GM12878 (cell line): ENCODE data around the gene MARCHF10. TPM values are rescaled to one million over a fixed set of nuclear protein-coding genes. Genes with fewer than 3 reads are reported as not detected.

Experiments
- ATAC-seq: fragments of 200-7000 bp; cut with Tn5 transposase; 3 replicates; pipeline ENCODE4 v1.9.1; 2020; ENCODE audit warnings: mild to moderate bottlenecking, moderate library complexity
- BruUV-seq: library from RNA; stranded (reverse); fragments of 400-500 nt; replicated peaks from 2 replicates; lab custom pipeline; 2021; lab: Mats Ljungman, UMichigan
- CTCF ChIA-PET: fragments of 300-600 bp; sonication (Branson Sonifier 250); formaldehyde crosslinking; extraction: SDS; loops from one replicate; lab custom pipeline; 2021; ENCODE audit warnings: inconsistent platforms; lab: Yijun Ruan, JAX
- POLR2A ChIA-PET: fragments of 350-600 bp; formaldehyde crosslinking; extraction: SDS; loops from one replicate; lab custom pipeline; 2021; ENCODE audit warnings: inconsistent platforms; lab: Charles Lee
- RAD21 ChIA-PET: fragments of 300-600 bp; sonication (Branson Sonifier 250); formaldehyde crosslinking; loops from one replicate; lab custom pipeline; 2023; ENCODE audit warnings: antibody characterized with exemption; ENCODE audit not compliant: unreplicated experiment; lab: Charles Lee
- SMC1A ChIA-PET: fragments of 300-600 bp; sonication (Branson Sonifier 250); formaldehyde crosslinking; loops from one replicate; lab custom pipeline; 2023; ENCODE audit not compliant: unreplicated experiment, uncharacterized antibody; lab: Charles Lee
- DNase-seq: peaks from one replicate; pipeline ENCODE4 v3.0.0-alpha.2; 2011; ENCODE audit warnings: low read depth, low spot score
- FAIRE-seq: peaks from 3 replicates; lab custom pipeline; 2011; peaks lifted over from hg19 to GRCh38; lab: Jason Lieb, UNC
- H2AFZ ChIP-seq: 2 replicates; pipeline ENCODE4 v1.6.0; 2011; ENCODE audit warnings: low read depth, low read length, control low read depth; ENCODE audit not compliant: control insufficient read depth
- H3K27ac ChIP-seq: 2 replicates; pipeline ENCODE4 v1.5.1; 2011; ENCODE audit warnings: control low read depth; ENCODE audit not compliant: control insufficient read depth, insufficient read depth
- H3K27me3 ChIP-seq, 2 experiments: replicated peaks in 1 of 2; 2 replicates each; pipeline versions ENCODE4 v1.6.0 to v1.6.1; 2011; ENCODE audit warnings: low read length in 1 of 2; ENCODE audit not compliant: control insufficient read depth in 2 of 2, insufficient read depth in 2 of 2
- H3K36me3 ChIP-seq, 2 experiments: 2 replicates each; pipeline ENCODE4 v1.5.1; 2011; ENCODE audit warnings: low read length in 1 of 2; ENCODE audit not compliant: control insufficient read depth in 2 of 2, insufficient read depth in 2 of 2
- H3K4me1 ChIP-seq: 2 replicates; pipeline ENCODE4 v1.6.1; 2011; ENCODE audit warnings: mild to moderate bottlenecking, low read length, moderate library complexity, mixed read lengths; ENCODE audit not compliant: control insufficient read depth, insufficient read depth
- H3K4me2 ChIP-seq: 2 replicates; pipeline ENCODE4 v1.6.0; 2011; ENCODE audit warnings: control low read depth; ENCODE audit not compliant: control insufficient read depth, insufficient read depth
- H3K4me3 ChIP-seq: fragments of 200-600 bp; sonication (generic); 2 replicates; pipeline ENCODE4 v1.5.1; 2016
- H3K79me2 ChIP-seq: 2 replicates; pipeline ENCODE4 v1.6.0; 2011; ENCODE audit warnings: low read length; ENCODE audit not compliant: control insufficient read depth, insufficient read depth
- H3K9ac ChIP-seq: 2 replicates; pipeline ENCODE4 v1.8.0; 2011; ENCODE audit warnings: low read length, control low read depth, mixed read lengths; ENCODE audit not compliant: control insufficient read depth, insufficient read depth
- H3K9me3 ChIP-seq: replicated peaks from 3 replicates; pipeline ENCODE4 v1.5.1; 2011; ENCODE audit warnings: mild to moderate bottlenecking, low read length; ENCODE audit not compliant: control insufficient read depth, insufficient read depth
- H4K20me1 ChIP-seq: 2 replicates; pipeline ENCODE4 v1.6.0; 2011; ENCODE audit not compliant: control insufficient read depth, insufficient read depth
- BACH1 ChIP-seq: fragments of 450-650 bp; IDR thresholded peaks from 2 replicates; pipeline ENCODE4 v1.6.1; 2017; ENCODE audit warnings: mild to moderate bottlenecking, borderline replicate concordance
- BCL11A ChIP-seq: IDR thresholded peaks from 2 replicates; pipeline ENCODE4 v1.6.1; 2011; ENCODE audit warnings: low read depth, low read length
- BHLHE40 ChIP-seq, 2 experiments: fragments of 450-650 bp in 1 of 2; IDR thresholded peaks; 2 replicates each; pipeline ENCODE4 v1.6.1; 2011 to 2017; ENCODE audit warnings: low read depth in 2 of 2, borderline replicate concordance in 1 of 2, improper control_type of control experiment in 1 of 2, low read length in 1 of 2, mild to moderate bottlenecking in 1 of 2
- ESRRA ChIP-seq: IDR thresholded peaks from 2 replicates; pipeline ENCODE4 v1.6.1; 2012; ENCODE audit warnings: mild to moderate bottlenecking, low read length, improper control_type of control experiment
- HCFC1 ChIP-seq: fragments of 150-350 bp; IDR thresholded peaks from 2 replicates; pipeline ENCODE4 v1.6.1; 2014; ENCODE audit warnings: low read length
- MAX ChIP-seq: IDR thresholded peaks from 2 replicates; pipeline ENCODE4 v1.6.1; 2012; ENCODE audit warnings: low read depth, low read length, improper control_type of control experiment
- MEF2B ChIP-seq: fragments of 450-650 bp; IDR thresholded peaks from 2 replicates; pipeline ENCODE4 v1.6.1; 2018; ENCODE audit warnings: mild to moderate bottlenecking, moderate library complexity; ENCODE audit not compliant: partially characterized antibody, poor library complexity, severe bottlenecking
- NRF1 ChIP-seq: conservative IDR thresholded peaks from 2 replicates; pipeline ENCODE4 v1.6.1; 2011; ENCODE audit warnings: mild to moderate bottlenecking, low read depth, low read length, improper control_type of control experiment
- RBBP5 ChIP-seq: fragments of 200-600 bp; sonication (generic); conservative IDR thresholded peaks from 2 replicates; pipeline ENCODE4 v1.6.1; 2016
- RFX5 ChIP-seq: IDR thresholded peaks from 2 replicates; pipeline ENCODE4 v1.6.1; 2011; ENCODE audit warnings: low read depth, low read length, improper control_type of control experiment
- RUNX3 ChIP-seq: IDR thresholded peaks from 2 replicates; pipeline ENCODE4 v1.6.1; 2012; ENCODE audit warnings: low read length, inconsistent platforms
- WRNIP1 ChIP-seq: IDR thresholded peaks from 2 replicates; pipeline ENCODE4 v1.6.1; 2011; ENCODE audit warnings: low read depth, low read length, improper control_type of control experiment, borderline replicate concordance
- YBX1 ChIP-seq: fragments of 450-650 bp; IDR thresholded peaks from 2 replicates; pipeline ENCODE4 v1.6.1; 2016; ENCODE audit warnings: antibody characterized with exemption
- WGBS: methylation state at CpG from one replicate; pipeline ENCODE4 v1.1.6; 2016; ENCODE audit warnings: low lambda C conversion rate; ENCODE audit not compliant: insufficient replicate concordance, insufficient coverage; ENCODE audit errors: missing lambda C conversion rate; 5-methylcytosine and 5-hydroxymethylcytosine counted together
- in situ Hi-C: fragments of 300-500 bp; cut with MboI; formaldehyde crosslinking; loops from 9 replicates; pipeline ENCODE4 v1.14.3; 2018; ENCODE audit warnings: mixed read lengths
- intact Hi-C: fragments of 100-400 bp; cut with micrococcal nuclease; formaldehyde crosslinking; loops from one replicate; pipeline ENCODE4 v1.14.2; 2022; ENCODE audit not compliant: unreplicated experiment
- polyA plus RNA-seq, 11 experiments: library from polyadenylated mRNA; depleted of rRNA in 4 of 11; unstranded in 6 of 11; stranded (reverse) in 5 of 11; fragments of >200 nt; fragmentation: Nextera tagmentation in 4 of 11; fragmentation: Illumina TruSeq in 1 of 11; extraction: Ambion mirVana in 4 of 11; extraction: Trizol in 1 of 11; gene quantifications; 1 replicate in 1 of 11; 2 replicates in 10 of 11; pipeline versions ENCODE4 v1.2.1 to v1.2.3, GENCODE V29; 2011 to 2016; ENCODE audit warnings: inconsistent platforms in 2 of 11, missing spikeins in 2 of 11, low read depth in 1 of 11
- total RNA-seq, 4 experiments: library from RNA; depleted of rRNA in 3 of 4; stranded (reverse); fragments of >200 nt in 3 of 4; fragmentation: Illumina TruSeq in 1 of 4; extraction: Trizol in 1 of 4; gene quantifications; 2 replicates each; pipeline versions ENCODE4 v1.2.1 to v1.2.3, GENCODE V29; 2013 to 2021
- TF ChIP-seq, protein P1 (sequence below): fragments of 450-650 bp; IDR thresholded peaks from 2 replicates; pipeline ENCODE4 v1.6.1; 2016; ENCODE audit warnings: mild to moderate bottlenecking, moderate library complexity, borderline replicate concordance
- TF ChIP-seq, protein P2 (sequence below): IDR thresholded peaks from 2 replicates; pipeline ENCODE4 v1.6.1; 2012; ENCODE audit warnings: low read length, inconsistent platforms
- TF ChIP-seq, protein P3 (sequence below): fragments of 450-650 bp; IDR thresholded peaks from 2 replicates; pipeline ENCODE4 v1.6.1; 2017; ENCODE audit warnings: antibody characterized with exemption, mild to moderate bottlenecking, moderate library complexity

MARCHF10 gene
- total and polyA plus RNA-seq, 10 of the 15 experiments (the other 5 are each of a cell fraction or from before 2014, with no cell fraction given): 0.11 to 0.24 TPM; not detected in 8

DNA sequence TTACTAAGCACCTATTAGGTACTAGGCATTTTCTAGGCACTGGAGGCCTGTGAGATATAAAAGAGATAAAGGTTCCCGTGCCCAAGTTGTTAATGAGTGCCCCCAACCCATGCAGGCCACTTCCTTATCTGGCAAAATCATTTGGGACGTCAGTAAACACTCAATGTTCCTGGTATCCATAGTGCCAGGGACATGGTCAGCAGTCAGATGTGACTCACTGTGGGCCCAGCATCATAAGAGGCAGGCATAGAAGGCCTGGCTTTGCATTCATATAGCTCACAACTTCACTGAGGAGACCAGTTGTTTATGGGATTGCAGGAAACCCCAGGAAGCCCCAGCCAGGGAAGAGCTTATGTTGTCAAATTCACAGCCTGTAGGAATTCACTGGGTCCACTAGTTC is 99.5 kb downstream of the MARCHF10 start (continued):
- TF ChIP-seq, protein P1, sequence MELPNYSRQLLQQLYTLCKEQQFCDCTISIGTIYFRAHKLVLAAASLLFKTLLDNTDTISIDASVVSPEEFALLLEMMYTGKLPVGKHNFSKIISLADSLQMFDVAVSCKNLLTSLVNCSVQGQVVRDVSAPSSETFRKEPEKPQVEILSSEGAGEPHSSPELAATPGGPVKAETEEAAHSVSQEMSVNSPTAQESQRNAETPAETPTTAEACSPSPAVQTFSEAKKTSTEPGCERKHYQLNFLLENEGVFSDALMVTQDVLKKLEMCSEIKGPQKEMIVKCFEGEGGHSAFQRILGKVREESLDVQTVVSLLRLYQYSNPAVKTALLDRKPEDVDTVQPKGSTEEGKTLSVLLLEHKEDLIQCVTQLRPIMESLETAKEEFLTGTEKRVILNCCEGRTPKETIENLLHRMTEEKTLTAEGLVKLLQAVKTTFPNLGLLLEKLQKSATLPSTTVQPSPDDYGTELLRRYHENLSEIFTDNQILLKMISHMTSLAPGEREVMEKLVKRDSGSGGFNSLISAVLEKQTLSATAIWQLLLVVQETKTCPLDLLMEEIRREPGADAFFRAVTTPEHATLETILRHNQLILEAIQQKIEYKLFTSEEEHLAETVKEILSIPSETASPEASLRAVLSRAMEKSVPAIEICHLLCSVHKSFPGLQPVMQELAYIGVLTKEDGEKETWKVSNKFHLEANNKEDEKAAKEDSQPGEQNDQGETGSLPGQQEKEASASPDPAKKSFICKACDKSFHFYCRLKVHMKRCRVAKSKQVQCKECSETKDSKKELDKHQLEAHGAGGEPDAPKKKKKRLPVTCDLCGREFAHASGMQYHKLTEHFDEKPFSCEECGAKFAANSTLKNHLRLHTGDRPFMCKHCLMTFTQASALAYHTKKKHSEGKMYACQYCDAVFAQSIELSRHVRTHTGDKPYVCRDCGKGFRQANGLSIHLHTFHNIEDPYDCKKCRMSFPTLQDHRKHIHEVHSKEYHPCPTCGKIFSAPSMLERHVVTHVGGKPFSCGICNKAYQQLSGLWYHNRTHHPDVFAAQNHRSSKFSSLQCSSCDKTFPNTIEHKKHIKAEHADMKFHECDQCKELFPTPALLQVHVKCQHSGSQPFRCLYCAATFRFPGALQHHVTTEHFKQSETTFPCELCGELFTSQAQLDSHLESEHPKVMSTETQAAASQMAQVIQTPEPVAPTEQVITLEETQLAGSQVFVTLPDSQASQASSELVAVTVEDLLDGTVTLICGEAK: no peak

DNA sequence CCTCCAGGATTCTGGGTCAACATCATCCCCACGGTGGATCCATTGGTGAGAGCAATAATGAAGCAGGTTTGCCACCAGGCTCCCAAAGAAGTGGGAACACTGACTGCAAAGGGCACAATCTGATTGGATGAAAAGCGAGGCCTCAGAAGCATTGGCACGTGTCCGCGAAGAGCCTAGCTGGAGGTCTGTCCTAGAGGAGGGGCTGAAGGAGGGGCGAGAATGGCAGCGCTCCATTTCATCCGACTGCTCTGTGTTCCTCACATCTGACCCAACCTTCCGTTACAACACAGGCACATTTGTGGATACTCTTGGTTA is 100.7 kb downstream of the MARCHF10 start:
- Histone ChIP-seq H3K27me3 (peaks cover 2 to 8% of the 10 kb centered on the region in 2 experiments; a peak in 2 of 4 replicates), H3K4me3 (no peak overlapping the region), H3K79me2 (no peaks in the 10 kb centered on the region), H3K4me2 (no peak overlapping the region), H3K9ac (no peak overlapping the region), H3K27ac (no peak overlapping the region), H2AFZ (no peak overlapping the region), H4K20me1 (no peaks in the 10 kb centered on the region), H3K9me3 (peaks cover 7% of the 10 kb centered on the region; the same call in 2 of the 3 replicates), H3K36me3 (no peaks in the 10 kb centered on the region), H3K4me1 (no peaks in the 10 kb centered on the region)
- in situ Hi-C loops: no loop called here
- RAD21 ChIA-PET: no interaction called here
- CTCF ChIA-PET: no interaction called here
- POLR2A ChIA-PET: no interaction called here
- FAIRE-seq: no peak
- no peak for DNase-seq
- BruUV-seq: no TSS peak
- 62% methylated on average over 9 of the region's 9 CpGs for WGBS
- intact Hi-C loops: no loop called here
- SMC1A ChIA-PET: no interaction called here
- no peak for ATAC-seq
- TF ChIP-seq BCL11A (no peak), NRF1 (no peak), MEF2B (no peak), HCFC1 (no peak), MAX (no peak), YBX1 (no peak), BHLHE40 (IDR thresholded peaks at IDR 0.05; ENCODE audit: borderline replicate concordance in 1 of 2, low read depth in 2 of 2, low read length in 1 of 2) (no peak), BACH1 (no peak), RBBP5 (no peak), WRNIP1 (no peak), RFX5 (no peak), ESRRA (no peak), RUNX3 (no peak)
- TF ChIP-seq, protein P2, sequence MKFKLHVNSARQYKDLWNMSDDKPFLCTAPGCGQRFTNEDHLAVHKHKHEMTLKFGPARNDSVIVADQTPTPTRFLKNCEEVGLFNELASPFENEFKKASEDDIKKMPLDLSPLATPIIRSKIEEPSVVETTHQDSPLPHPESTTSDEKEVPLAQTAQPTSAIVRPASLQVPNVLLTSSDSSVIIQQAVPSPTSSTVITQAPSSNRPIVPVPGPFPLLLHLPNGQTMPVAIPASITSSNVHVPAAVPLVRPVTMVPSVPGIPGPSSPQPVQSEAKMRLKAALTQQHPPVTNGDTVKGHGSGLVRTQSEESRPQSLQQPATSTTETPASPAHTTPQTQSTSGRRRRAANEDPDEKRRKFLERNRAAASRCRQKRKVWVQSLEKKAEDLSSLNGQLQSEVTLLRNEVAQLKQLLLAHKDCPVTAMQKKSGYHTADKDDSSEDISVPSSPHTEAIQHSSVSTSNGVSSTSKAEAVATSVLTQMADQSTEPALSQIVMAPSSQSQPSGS: no peak
- TF ChIP-seq, protein P3, sequence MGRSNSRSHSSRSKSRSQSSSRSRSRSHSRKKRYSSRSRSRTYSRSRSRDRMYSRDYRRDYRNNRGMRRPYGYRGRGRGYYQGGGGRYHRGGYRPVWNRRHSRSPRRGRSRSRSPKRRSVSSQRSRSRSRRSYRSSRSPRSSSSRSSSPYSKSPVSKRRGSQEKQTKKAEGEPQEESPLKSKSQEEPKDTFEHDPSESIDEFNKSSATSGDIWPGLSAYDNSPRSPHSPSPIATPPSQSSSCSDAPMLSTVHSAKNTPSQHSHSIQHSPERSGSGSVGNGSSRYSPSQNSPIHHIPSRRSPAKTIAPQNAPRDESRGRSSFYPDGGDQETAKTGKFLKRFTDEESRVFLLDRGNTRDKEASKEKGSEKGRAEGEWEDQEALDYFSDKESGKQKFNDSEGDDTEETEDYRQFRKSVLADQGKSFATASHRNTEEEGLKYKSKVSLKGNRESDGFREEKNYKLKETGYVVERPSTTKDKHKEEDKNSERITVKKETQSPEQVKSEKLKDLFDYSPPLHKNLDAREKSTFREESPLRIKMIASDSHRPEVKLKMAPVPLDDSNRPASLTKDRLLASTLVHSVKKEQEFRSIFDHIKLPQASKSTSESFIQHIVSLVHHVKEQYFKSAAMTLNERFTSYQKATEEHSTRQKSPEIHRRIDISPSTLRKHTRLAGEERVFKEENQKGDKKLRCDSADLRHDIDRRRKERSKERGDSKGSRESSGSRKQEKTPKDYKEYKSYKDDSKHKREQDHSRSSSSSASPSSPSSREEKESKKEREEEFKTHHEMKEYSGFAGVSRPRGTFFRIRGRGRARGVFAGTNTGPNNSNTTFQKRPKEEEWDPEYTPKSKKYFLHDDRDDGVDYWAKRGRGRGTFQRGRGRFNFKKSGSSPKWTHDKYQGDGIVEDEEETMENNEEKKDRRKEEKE: no peak
